Measurements from ENCODE around the gene PDE11A.

Gene PDE11A

DNA sequence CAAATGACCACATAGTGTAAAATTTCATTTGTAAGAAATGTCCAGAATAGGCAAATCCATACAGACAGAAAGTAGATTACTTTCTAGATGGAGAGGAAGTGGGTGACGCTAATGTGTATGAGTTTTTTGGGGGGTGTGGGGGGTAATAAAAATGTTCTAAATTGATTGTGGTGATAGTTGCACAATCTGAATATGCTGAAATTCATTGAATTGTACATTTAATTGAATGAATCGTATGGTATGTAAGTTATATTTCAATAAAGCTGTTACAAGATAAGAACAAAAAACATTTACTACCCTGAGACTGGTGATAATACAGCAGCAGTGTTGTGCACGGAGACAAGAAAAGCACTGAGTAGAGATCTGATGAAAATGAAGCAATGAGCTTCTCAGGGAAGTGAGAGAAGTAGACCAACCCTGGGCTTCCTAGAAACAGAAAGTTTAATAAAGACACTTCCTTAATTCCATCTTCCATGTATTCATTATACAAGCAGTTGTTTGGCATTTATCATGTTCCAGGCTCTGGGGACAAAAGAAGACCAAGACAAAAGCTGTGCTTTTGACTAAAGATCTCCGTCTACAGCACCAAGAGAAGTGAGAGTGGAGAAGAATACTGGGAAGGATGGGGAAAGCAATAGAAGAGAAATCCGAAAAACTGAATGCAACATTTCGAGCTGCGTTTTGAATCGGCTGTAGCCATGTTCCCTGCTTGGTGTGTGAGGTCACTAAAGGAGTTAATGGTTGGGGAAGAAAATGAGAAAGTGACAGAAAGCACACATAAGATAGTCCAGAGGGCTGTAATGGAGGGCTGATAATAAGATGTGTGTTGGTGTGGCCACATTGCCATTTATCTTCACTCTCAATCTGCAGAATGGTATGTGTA is 1.8 kb upstream of the PDE11A start:
- Mint-ChIP-seq H3K27me3 (ENCODE audit: low read depth, poor library complexity) (peaks cover 50% of the 10 kb centered on the region), H3K4me1 (peaks cover 14% of the 10 kb centered on the region), H3K27ac (no peak overlapping the region), H3K36me3 (ENCODE audit: low read depth) (no peaks in the 10 kb centered on the region), H3K4me3 (no peak overlapping the region), H3K9me3 (no peaks in the 10 kb centered on the region)
- no peak for DNase-seq
- TF ChIP-seq, protein P1, sequence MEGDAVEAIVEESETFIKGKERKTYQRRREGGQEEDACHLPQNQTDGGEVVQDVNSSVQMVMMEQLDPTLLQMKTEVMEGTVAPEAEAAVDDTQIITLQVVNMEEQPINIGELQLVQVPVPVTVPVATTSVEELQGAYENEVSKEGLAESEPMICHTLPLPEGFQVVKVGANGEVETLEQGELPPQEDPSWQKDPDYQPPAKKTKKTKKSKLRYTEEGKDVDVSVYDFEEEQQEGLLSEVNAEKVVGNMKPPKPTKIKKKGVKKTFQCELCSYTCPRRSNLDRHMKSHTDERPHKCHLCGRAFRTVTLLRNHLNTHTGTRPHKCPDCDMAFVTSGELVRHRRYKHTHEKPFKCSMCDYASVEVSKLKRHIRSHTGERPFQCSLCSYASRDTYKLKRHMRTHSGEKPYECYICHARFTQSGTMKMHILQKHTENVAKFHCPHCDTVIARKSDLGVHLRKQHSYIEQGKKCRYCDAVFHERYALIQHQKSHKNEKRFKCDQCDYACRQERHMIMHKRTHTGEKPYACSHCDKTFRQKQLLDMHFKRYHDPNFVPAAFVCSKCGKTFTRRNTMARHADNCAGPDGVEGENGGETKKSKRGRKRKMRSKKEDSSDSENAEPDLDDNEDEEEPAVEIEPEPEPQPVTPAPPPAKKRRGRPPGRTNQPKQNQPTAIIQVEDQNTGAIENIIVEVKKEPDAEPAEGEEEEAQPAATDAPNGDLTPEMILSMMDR (IDR thresholded peaks at IDR 0.05), result no peak

DNA sequence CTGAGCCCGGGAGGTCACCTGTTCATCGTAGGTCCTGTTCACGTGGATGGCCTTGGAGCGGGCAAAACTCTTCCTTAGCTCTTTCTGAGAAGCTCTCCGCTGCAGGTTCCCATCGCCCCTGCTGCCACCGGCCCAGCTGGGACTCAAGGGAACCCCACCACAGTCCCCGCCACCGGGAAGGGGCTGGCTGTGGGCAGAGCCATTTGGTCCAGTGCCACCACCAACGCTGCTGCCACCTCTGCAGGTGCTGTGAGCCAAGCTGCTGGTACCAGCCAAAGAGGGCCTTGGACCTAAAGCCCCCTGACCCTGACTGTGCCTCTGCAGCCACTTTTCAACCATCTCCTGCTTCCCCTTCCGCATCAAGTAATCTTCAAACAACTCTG is 586 bp downstream of the PDE11A start:
- Mint-ChIP-seq H3K9me3 (no peaks in the 10 kb centered on the region), H3K4me1 (peaks cover 14% of the 10 kb centered on the region), H3K4me3 (peak overlapping the region; percentile 93), H3K36me3 (ENCODE audit: low read depth) (no peaks in the 10 kb centered on the region), H3K27ac (no peak overlapping the region), H3K27me3 (ENCODE audit: low read depth, poor library complexity) (peaks cover 57% of the 10 kb centered on the region)
- TF ChIP-seq, protein P1 (IDR thresholded peaks at IDR 0.05), result no peak
- no peak for DNase-seq

DNA sequence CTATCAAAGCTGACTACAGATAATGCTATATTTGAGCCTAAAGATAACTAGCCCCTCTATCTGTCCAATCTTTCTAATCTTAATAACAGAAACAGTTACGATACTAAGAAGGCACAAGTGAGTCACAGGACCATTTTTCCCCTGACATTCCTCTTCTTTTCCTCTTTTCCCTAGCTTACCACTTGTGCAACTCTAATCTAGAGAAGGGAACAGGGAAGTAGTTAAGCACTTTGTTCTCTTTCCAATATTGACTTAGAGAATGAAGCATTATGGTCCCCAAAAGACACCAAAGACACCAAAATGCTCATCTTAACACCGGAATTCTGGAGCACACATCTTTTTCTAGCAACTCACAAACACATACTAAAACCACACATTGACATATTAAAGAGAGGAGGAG is 1.8 kb downstream of the PDE11A start:
- no peak overlapping the region for H3K4me3 Mint-ChIP-seq
- DNase-seq, result no peak
- no peak overlapping the region for H3K27ac Mint-ChIP-seq
- TF ChIP-seq, protein P1 (IDR thresholded peaks at IDR 0.05), result no peak
- peaks cover 53% of the 10 kb centered on the region for H3K27me3 Mint-ChIP-seq (ENCODE audit: low read depth, poor library complexity)
- H3K36me3 Mint-ChIP-seq (ENCODE audit: low read depth), result no peaks in the 10 kb centered on the region
- peaks cover 14% of the 10 kb centered on the region for H3K4me1 Mint-ChIP-seq
- no peaks in the 10 kb centered on the region for H3K9me3 Mint-ChIP-seq

DNA sequence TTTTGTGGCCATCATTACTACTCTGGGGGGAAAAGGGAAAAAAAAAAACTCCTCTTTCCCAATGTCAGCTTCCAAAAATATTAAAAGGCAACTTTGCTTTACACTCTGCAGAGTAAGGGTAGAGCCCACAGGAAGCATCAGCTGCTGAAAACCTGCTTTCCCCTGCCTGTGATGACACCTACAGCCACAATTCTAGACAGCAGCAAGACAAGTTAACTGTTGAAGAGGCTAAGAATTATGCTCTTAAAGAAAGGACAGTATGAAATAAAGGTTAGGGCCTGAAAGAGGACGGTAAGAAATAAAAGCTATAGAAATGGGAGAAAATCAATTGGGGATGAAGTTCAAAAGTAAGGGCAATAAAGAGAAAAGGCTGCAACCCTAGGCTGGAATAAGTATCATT is 3.0 kb downstream of the PDE11A start:
- no peak for DNase-seq
- Mint-ChIP-seq H3K9me3 (no peaks in the 10 kb centered on the region), H3K4me3 (no peak overlapping the region), H3K27ac (no peak overlapping the region), H3K27me3 (ENCODE audit: low read depth, poor library complexity) (peaks cover 46% of the 10 kb centered on the region), H3K4me1 (peaks cover 14% of the 10 kb centered on the region), H3K36me3 (ENCODE audit: low read depth) (no peaks in the 10 kb centered on the region)
- TF ChIP-seq, protein P1 (IDR thresholded peaks at IDR 0.05), result no peak

DNA sequence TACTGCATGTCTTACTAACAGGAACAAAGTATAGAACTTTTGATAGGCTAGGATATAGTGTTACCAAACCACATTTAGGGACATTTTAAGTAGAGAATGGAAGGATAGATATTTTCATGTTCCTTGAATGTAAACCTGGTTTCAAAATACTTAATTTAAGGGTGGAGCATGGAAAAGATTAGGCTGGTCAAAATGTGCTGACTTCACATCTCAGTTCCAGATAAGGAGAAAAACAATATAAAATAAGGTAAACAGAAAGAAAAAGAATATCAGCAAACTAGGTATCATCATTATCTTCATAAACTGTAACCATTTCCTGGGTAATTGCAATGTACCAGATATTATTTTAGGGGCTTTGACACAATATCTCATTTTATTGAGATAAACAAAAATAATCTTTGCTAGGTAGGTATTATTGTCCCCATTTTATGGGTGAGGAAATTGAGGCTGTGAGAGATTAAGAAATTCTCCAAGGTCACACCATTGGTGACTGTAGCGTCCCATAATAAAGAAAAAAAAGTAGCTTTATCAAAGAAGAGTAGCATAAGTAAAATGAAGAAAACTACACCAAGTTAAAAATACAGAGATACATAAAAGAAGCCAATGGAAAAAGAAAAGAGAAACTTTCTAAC is 3.6 kb downstream of the PDE11A start:
- no peak for DNase-seq
- Mint-ChIP-seq H3K4me1 (peaks cover 14% of the 10 kb centered on the region), H3K36me3 (ENCODE audit: low read depth) (no peaks in the 10 kb centered on the region), H3K27ac (no peak overlapping the region), H3K9me3 (no peaks in the 10 kb centered on the region), H3K4me3 (no peak overlapping the region), H3K27me3 (ENCODE audit: low read depth, poor library complexity) (peaks cover 45% of the 10 kb centered on the region)
- TF ChIP-seq, protein P1 (IDR thresholded peaks at IDR 0.05), result no peak

All from nephron progenitor cell (in vitro differentiated cells).